A549 (cell line): ENCODE results near the gene SLC17A9. TPM values are rescaled to one million over a fixed set of nuclear protein-coding genes. Genes with fewer than 3 reads are reported as not detected.

Source experiments
- ATAC-seq, 2 experiments: fragments of 200-7000 bp in 1 of 2; fragments of >200 bp in 1 of 2; cut with Nextera tagmentation in 1 of 2; cut with Tn5 transposase in 1 of 2; 3 replicates each; pipeline versions ENCODE4 v1.8.0 to v1.9.1; 2018 to 2020; ENCODE audit warnings: mild to moderate bottlenecking in 1 of 2, moderate library complexity in 1 of 2
- CTCF ChIA-PET: fragments of 300-600 bp; sonication (Branson Sonifier 250); formaldehyde crosslinking; extraction: SDS; loops from one replicate; lab custom pipeline; 2021; ENCODE audit warnings: antibody characterized with exemption, inconsistent platforms; lab: Yijun Ruan, JAX
- POLR2A ChIA-PET: fragments of 350-600 bp; formaldehyde crosslinking; extraction: SDS; loops from one replicate; lab custom pipeline; 2021; ENCODE audit warnings: antibody characterized with exemption, inconsistent platforms; lab: Yijun Ruan, JAX
- DNase-seq, 2 experiments: peaks; one replicate each; pipeline versions ENCODE4 v3.0.0 to v3.0.0-alpha.2; 2011 to 2016; ENCODE audit warnings: low read depth in 1 of 2, low spot score in 1 of 2
- FAIRE-seq: peaks from 2 replicates; lab custom pipeline; 2011; peaks lifted over from hg19 to GRCh38; lab: Jason Lieb, UNC
- H3K27ac ChIP-seq, 2 experiments: fragments of >200 bp; sonication (Bioruptor Twin); formaldehyde crosslinking; 3 replicates each; pipeline ENCODE4 v1.5.1; 2016 to 2017
- H3K4me1 ChIP-seq: fragments of >200 bp; sonication (Bioruptor Twin); formaldehyde crosslinking; 3 replicates; pipeline ENCODE4 v1.6.1; 2016
- H3K4me2 ChIP-seq: fragments of >200 bp; sonication (Bioruptor Twin); formaldehyde crosslinking; 3 replicates; pipeline ENCODE4 v1.6.1; 2016
- H3K4me3 ChIP-seq: fragments of >200 bp; sonication (Bioruptor Twin); formaldehyde crosslinking; 3 replicates; pipeline ENCODE4 v1.5.1; 2016
- H3K9me3 ChIP-seq: fragments of >200 bp; sonication (Bioruptor Twin); formaldehyde crosslinking; 3 replicates; pipeline ENCODE4 v1.6.1; 2016
- BCL3 ChIP-seq: fragments of >200 bp; sonication (Bioruptor Twin); formaldehyde crosslinking; IDR thresholded peaks from 3 replicates; pipeline ENCODE4 v1.6.1; 2016
- CHD2 ChIP-seq: fragments of 150-350 bp; IDR thresholded peaks from 2 replicates; pipeline ENCODE4 v1.6.1; 2014; ENCODE audit warnings: low read length; ENCODE audit not compliant: partially characterized antibody
- EHMT2 ChIP-seq: fragments of 200-600 bp; sonication (generic); IDR thresholded peaks from 2 replicates; pipeline ENCODE4 v1.6.1; 2016; ENCODE audit warnings: antibody characterized with exemption, low read depth, mild to moderate bottlenecking, moderate library complexity
- HOXA7 ChIP-seq: fragments of 250-450 bp; sonication (Bioruptor Pico); IDR thresholded peaks from 2 replicates; pipeline ENCODE4 v1.5.0; 2020; ENCODE audit warnings: mild to moderate bottlenecking, moderate library complexity
- HOXB13 ChIP-seq: fragments of 250-450 bp; sonication (Bioruptor Pico); IDR thresholded peaks from 2 replicates; pipeline ENCODE4 v1.5.0; 2020; ENCODE audit warnings: low read depth, mild to moderate bottlenecking, moderate library complexity
- JUN ChIP-seq, 2 experiments: fragments of >200 bp; sonication (Bioruptor Twin); formaldehyde crosslinking; IDR thresholded peaks; 2 replicates in 1 of 2; 3 replicates in 1 of 2; pipeline ENCODE4 v1.6.1; 2016 to 2017
- JUNB ChIP-seq: fragments of >200 bp; sonication (Bioruptor Twin); formaldehyde crosslinking; IDR thresholded peaks from 2 replicates; pipeline ENCODE4 v1.6.1; 2016
- KDM1A ChIP-seq: fragments of 200-600 bp; sonication (generic); IDR thresholded peaks from 2 replicates; pipeline ENCODE4 v1.6.1; 2016; ENCODE audit warnings: low read depth, mild to moderate bottlenecking
- KDM5A ChIP-seq: fragments of 200-600 bp; sonication (generic); IDR thresholded peaks from 2 replicates; pipeline ENCODE4 v1.6.1; 2016; ENCODE audit warnings: antibody characterized with exemption, mild to moderate bottlenecking
- MAX ChIP-seq: IDR thresholded peaks from 2 replicates; pipeline ENCODE4 v1.6.1; 2012
- NFE2L2 ChIP-seq: fragments of 150-350 bp; conservative IDR thresholded peaks from 2 replicates; pipeline ENCODE4 v1.6.1; 2014; ENCODE audit warnings: low read length
- NPAS2 ChIP-seq: fragments of 250-450 bp; sonication (Bioruptor Pico); IDR thresholded peaks from 2 replicates; pipeline ENCODE4 v1.8.0; 2022; ENCODE audit warnings: mild to moderate bottlenecking, moderate library complexity, borderline replicate concordance
- NR3C1 ChIP-seq: fragments of >200 bp; sonication (Bioruptor Twin); formaldehyde crosslinking; IDR thresholded peaks from 3 replicates; pipeline ENCODE4 v1.6.1; 2017
- PHF8 ChIP-seq: fragments of 200-600 bp; sonication (generic); IDR thresholded peaks from 2 replicates; pipeline ENCODE4 v1.6.1; 2016; ENCODE audit warnings: low read depth, mild to moderate bottlenecking, antibody characterized with exemption, moderate library complexity, borderline replicate concordance
- POLR2A ChIP-seq: IDR thresholded peaks from 2 replicates; pipeline ENCODE4 v1.6.1; 2012; ENCODE audit warnings: mild to moderate bottlenecking, low read length
- POLR2AphosphoS2 ChIP-seq: conservative IDR thresholded peaks from 2 replicates; pipeline ENCODE4 v1.6.1; 2012; ENCODE audit warnings: low read length, improper control_type of control experiment, inconsistent platforms
- RAD21 ChIP-seq, 2 experiments: fragments of >200 bp in 1 of 2; sonication (Bioruptor Twin) in 1 of 2; formaldehyde crosslinking in 1 of 2; IDR thresholded peaks in 1 of 2; conservative IDR thresholded peaks in 1 of 2; 2 replicates in 1 of 2; 3 replicates in 1 of 2; pipeline ENCODE4 v1.6.1; 2012 to 2018; ENCODE audit warnings: inconsistent platforms in 1 of 2
- RCOR1 ChIP-seq: fragments of 150-350 bp; IDR thresholded peaks from 2 replicates; pipeline ENCODE4 v1.6.1; 2014; ENCODE audit warnings: antibody characterized with exemption, low read length, low read depth
- REST ChIP-seq: fragments of 200-600 bp; sonication (generic); IDR thresholded peaks from 2 replicates; pipeline ENCODE4 v1.6.1; 2016; ENCODE audit warnings: antibody characterized with exemption, mild to moderate bottlenecking, moderate library complexity
- SREBF2 ChIP-seq: fragments of 450-650 bp; IDR thresholded peaks from 2 replicates; pipeline ENCODE4 v1.6.1; 2014; ENCODE audit warnings: mild to moderate bottlenecking, moderate library complexity
- TFCP2L1 ChIP-seq: fragments of 250-450 bp; sonication (Bioruptor Pico); IDR thresholded peaks from 2 replicates; pipeline ENCODE4 v1.5.0; 2021; ENCODE audit warnings: mild to moderate bottlenecking
- USF2 ChIP-seq: fragments of 450-650 bp; IDR thresholded peaks from 2 replicates; pipeline ENCODE4 v1.6.1; 2014; ENCODE audit warnings: antibody characterized with exemption
- ZFP36 ChIP-seq: fragments of 450-650 bp; IDR thresholded peaks from 2 replicates; pipeline ENCODE4 v1.6.1; 2014; ENCODE audit warnings: borderline replicate concordance; ENCODE audit not compliant: partially characterized antibody
- ZSCAN20 ChIP-seq: fragments of 250-450 bp; sonication (Bioruptor Pico); IDR thresholded peaks from 2 replicates; pipeline ENCODE4 v1.8.0; 2022; ENCODE audit warnings: mild to moderate bottlenecking, moderate library complexity
- WGBS: methylation state at CpG from one replicate; pipeline ENCODE4 v1.1.6; 2017; ENCODE audit errors: missing lambda C conversion rate; 5-methylcytosine and 5-hydroxymethylcytosine counted together
- polyA plus RNA-seq, 4 experiments: library from polyadenylated mRNA; depleted of rRNA in 3 of 4; stranded (reverse); fragments of >200 nt; fragmentation: RNase III in 1 of 4; extraction: RNeasy Plus Mini Kit Qiagen cat#74134 plus additional on column Dnase treatment in 1 of 4; gene quantifications; 2 replicates in 3 of 4; 3 replicates in 1 of 4; pipeline ENCODE4 v1.2.3, GENCODE V29; 2011 to 2017

Gene SLC17A9
- polyA plus RNA-seq, 2 of the 4 experiments (the other 2 are of a cell fraction) = 0.05 TPM; not detected in 1

- no peak for TF ChIP-seq NPAS2 (CRISPR knock-in tag)
Measured at GRCh38 chr20:62905536-62906117, 46.9 kb upstream of the SLC17A9 start (continued).

- FAIRE-seq (no peak), DNase-seq (no peak)
- ChIA-PET CTCF (interaction anchor here (0.7 to 18.3 kb wide), 2 partner anchors 12 to 16 kb away, joined by 3 to 368 read pairs; partner anchors contain the start of gene DIDO1), POLR2A (no interaction called here)
- no peak overlapping the region for H3K4me2 ChIP-seq
- WGBS = 94% methylated on average over 15 of the region's 16 CpGs
- H3K27ac ChIP-seq = no peak overlapping the region
- no peaks in the 10 kb centered on the region for H3K4me1 ChIP-seq
- no peak overlapping the region for H3K4me3 ChIP-seq
- TF ChIP-seq HOXA7 (CRISPR knock-in tag) (no peak), ZFP36 (no peak), JUNB (no peak), KDM1A (no peak), NFE2L2 (no peak), RCOR1 (no peak), USF2 (no peak), HOXB13 (CRISPR knock-in tag) (no peak), ZSCAN20 (CRISPR knock-in tag) (no peak), PHF8 (no peak), POLR2AphosphoS2 (no peak), NPAS2 (CRISPR knock-in tag) (no peak)
- TF ChIP-seq, all 56 proteins: peak for 0
- no peaks in the 10 kb centered on the region for H3K9me3 ChIP-seq
- no peak for ATAC-seq
Measured at GRCh38 chr20:62906209-62906608, 46.3 kb upstream of the SLC17A9 start.

- FAIRE-seq (no peak), ATAC-seq (no peak), DNase-seq (no peak)
- H3K4me3 ChIP-seq = no peak overlapping the region
- ChIA-PET CTCF (interaction anchor here (0.6 to 22.6 kb wide), 18 partner anchors 1 to 119 kb away, joined by 3 to 368 read pairs (median 6); partner anchors contain the start of gene DIDO1), POLR2A (no interaction called here)
- H3K4me2 ChIP-seq = no peak overlapping the region
- no peak for TF ChIP-seq ZSCAN20 (CRISPR knock-in tag)
- TF ChIP-seq KDM5A = no peak
- TF ChIP-seq CHD2 = no peak
- no peak for TF ChIP-seq SREBF2
- TF ChIP-seq HOXA7 (CRISPR knock-in tag) = no peak
- no peak for TF ChIP-seq NR3C1
- no peak for TF ChIP-seq MAX
- TF ChIP-seq EHMT2 = no peak
- no peak for TF ChIP-seq BCL3
- TF ChIP-seq ZFP36 = no peak
- TF ChIP-seq RAD21 (conservative IDR thresholded peaks at IDR 0.05 in 1 of 2, IDR thresholded peaks at IDR 0.05 in 1 of 2) = no peak
- TF ChIP-seq REST = no peak
- no peak for TF ChIP-seq TFCP2L1 (CRISPR knock-in tag)
- no peak for TF ChIP-seq JUN (IDR thresholded peaks at IDR 0.05)
- TF ChIP-seq POLR2A = no peak
- no peak for TF ChIP-seq NPAS2 (CRISPR knock-in tag)
- no peaks in the 10 kb centered on the region for H3K9me3 ChIP-seq
- 95% methylated on average over 30 of the region's 31 CpGs for WGBS
- H3K4me1 ChIP-seq = no peaks in the 10 kb centered on the region
- no peak overlapping the region for H3K27ac ChIP-seq
Measured at GRCh38 chr20:62906647-62907375, 45.7 kb upstream of the SLC17A9 start.
